Suprapubic skin (tissue), 4 donors: ENCODE data around the gene SCUBE1.

Experiments used
- CTCF ChIP-seq, 2 donors: fragments of 200-600 bp in 1 of 2; fragments of 450-650 bp in 1 of 2; sonication (generic) in 1 of 2; IDR thresholded peaks; one replicate each; pipeline ENCODE4 v1.5.1; 2016 to 2019; ENCODE audit warnings: antibody characterized with exemption in 2 of 2, mild to moderate bottlenecking in 1 of 2, moderate library complexity in 1 of 2
- POLR2A ChIP-seq, 2 donors: fragments of 450-650 bp; IDR thresholded peaks; one replicate each; pipeline ENCODE4 v1.6.1; 2017; ENCODE audit warnings: antibody characterized with exemption in 2 of 2, mild to moderate bottlenecking in 2 of 2, moderate library complexity in 2 of 2
- POLR2AphosphoS5 ChIP-seq, 3 donors: sonication (generic); formaldehyde crosslinking; IDR thresholded peaks; one replicate each; pipeline ENCODE4 v1.6.1; 2017; ENCODE audit warnings: antibody characterized with exemption in 3 of 3

- TF ChIP-seq CTCF (IDR thresholded peaks at IDR 0.05) (no peak), POLR2A (IDR thresholded peaks at IDR 0.05) (no peak), POLR2AphosphoS5 (IDR thresholded peaks at IDR 0.05) (no peak)
These were observed 109.6 kb downstream of the SCUBE1 start for GRCh38 chr22:43233529-43233928.
